ENCODE measurements around the gene TTC7B. TPM values are rescaled to one million over a fixed set of nuclear protein-coding genes. Genes with fewer than 3 reads are reported as not detected.
"Not testable (repeated sequence)": the region's sequence is repeated elsewhere in the genome, so short reads cannot be mapped to it uniquely, and the experiment has no call there.

TTC7B gene
- 3.1 and 4.3 TPM in 2 replicates for total RNA-seq

GRCh38 chr14:90815822-90816662, at the start of gene TTC7B:
Gene TTC7B (minus strand): TSS chr14:90816430. CDS start chr14:90816295, 135 bp downstream.
- Mint-ChIP-seq H3K9me3 (no peaks in the 10 kb centered on the region), H3K36me3 (ENCODE audit: low read depth) (no peaks in the 10 kb centered on the region), H3K4me1 (ENCODE audit: low read depth) (peaks cover 9% of the 10 kb centered on the region), H3K4me3 (peak within 1 kb of the TSS; percentile 76), H3K27me3 (ENCODE audit: insufficient read depth) (peaks cover 42% of the 10 kb centered on the region), H3K27ac (no peak within 1 kb of the TSS)
- intact Hi-C loops (cut with micrococcal nuclease), result loop anchor here (1.0 kb wide), 1 partner anchor 58 kb away; no protein-coding TSS in a partner anchor
- no peak for DNase-seq (ENCODE audit: low spot score)

GRCh38 chr14:90864741-90865140, 48.5 kb upstream of the TTC7B start:
- Mint-ChIP-seq H3K4me1 (ENCODE audit: low read depth) (no peaks in the 10 kb centered on the region), H3K4me3 (no peak overlapping the region), H3K27me3 (ENCODE audit: insufficient read depth) (no peaks in the 10 kb centered on the region), H3K36me3 (ENCODE audit: low read depth) (peaks cover 14% of the 10 kb centered on the region), H3K27ac (no peak overlapping the region), H3K9me3 (no peaks in the 10 kb centered on the region)
- intact Hi-C loops (cut with micrococcal nuclease), result no loop called here
- no peak for DNase-seq (ENCODE audit: low spot score)

- H3K27me3 Mint-ChIP-seq (ENCODE audit: insufficient read depth), result peaks cover 2% of the 10 kb centered on the region
- no peak for DNase-seq (ENCODE audit: low spot score)
- no peaks in the 10 kb centered on the region for H3K4me1 Mint-ChIP-seq (ENCODE audit: low read depth)
- H3K27ac Mint-ChIP-seq, result no peak overlapping the region
- no peaks in the 10 kb centered on the region for H3K9me3 Mint-ChIP-seq
- H3K4me3 Mint-ChIP-seq, result no peak overlapping the region
- intact Hi-C loops (cut with micrococcal nuclease), result no loop called here
- H3K36me3 Mint-ChIP-seq (ENCODE audit: low read depth), result peaks cover 2% of the 10 kb centered on the region
These were observed 42.3 kb upstream of the TTC7B start for GRCh38 chr14:90858511-90858910.

DNA sequence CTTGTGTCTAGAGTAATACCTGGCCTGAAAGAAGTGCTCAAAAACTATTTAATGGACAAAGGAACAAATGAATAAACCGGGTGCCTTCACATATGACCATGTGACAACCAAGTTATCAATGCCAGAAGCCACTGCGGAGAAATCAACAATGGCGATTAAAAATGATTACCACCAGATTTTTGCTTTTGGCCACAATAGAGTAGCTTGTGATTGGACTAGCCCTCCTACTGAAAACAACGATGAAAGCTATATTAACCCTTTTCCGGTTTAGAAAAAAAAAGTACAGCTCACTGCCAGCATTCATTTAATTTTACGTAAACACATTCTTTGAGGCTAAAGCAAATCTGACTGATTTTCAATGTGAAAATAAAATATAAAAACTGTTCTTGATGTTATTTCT, 41.6 kb upstream of the TTC7B start:
- Mint-ChIP-seq H3K4me3 (no peak overlapping the region), H3K4me1 (ENCODE audit: low read depth) (no peaks in the 10 kb centered on the region), H3K36me3 (ENCODE audit: low read depth) (peaks cover 2% of the 10 kb centered on the region), H3K27me3 (ENCODE audit: insufficient read depth) (peaks cover 2% of the 10 kb centered on the region), H3K27ac (no peak overlapping the region), H3K9me3 (no peaks in the 10 kb centered on the region)
- DNase-seq (ENCODE audit: low spot score), result no peak
- intact Hi-C loops (cut with micrococcal nuclease), result no loop called here

GRCh38 chr14:90856115-90856514, 39.9 kb upstream of the TTC7B start:
- H3K9me3 Mint-ChIP-seq; H3K4me3 Mint-ChIP-seq; H3K27ac Mint-ChIP-seq; intact Hi-C loops (cut with micrococcal nuclease); H3K4me1 Mint-ChIP-seq (ENCODE audit: low read depth); H3K36me3 Mint-ChIP-seq (ENCODE audit: low read depth); H3K27me3 Mint-ChIP-seq (ENCODE audit: insufficient read depth); DNase-seq (ENCODE audit: low spot score): not testable (repeated sequence)

DNA sequence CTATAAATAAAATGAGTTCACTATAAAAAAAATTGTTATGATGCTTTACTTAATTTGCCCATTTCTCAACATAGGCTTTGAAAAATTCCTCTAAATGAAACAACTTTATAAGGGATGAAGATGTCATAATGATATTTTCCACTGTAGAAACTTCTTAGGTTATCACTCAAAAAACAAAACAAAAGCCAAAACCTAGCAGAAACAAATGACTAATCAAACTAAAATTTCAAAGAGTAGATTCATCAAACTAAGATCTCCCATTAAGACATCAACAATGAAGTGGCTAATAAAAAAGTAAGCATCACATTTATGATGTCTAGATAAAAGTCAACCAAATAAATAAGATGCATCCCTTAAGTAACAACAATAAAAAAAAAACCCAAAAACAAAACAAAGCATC, 36.9 kb upstream of the TTC7B start:
- H3K27me3 Mint-ChIP-seq (ENCODE audit: insufficient read depth), result no peaks in the 10 kb centered on the region
- no peak overlapping the region for H3K27ac Mint-ChIP-seq
- DNase-seq (ENCODE audit: low spot score), result no peak
- no peaks in the 10 kb centered on the region for H3K36me3 Mint-ChIP-seq (ENCODE audit: low read depth)
- H3K4me3 Mint-ChIP-seq, result no peak overlapping the region
- no peaks in the 10 kb centered on the region for H3K4me1 Mint-ChIP-seq (ENCODE audit: low read depth)
- no peaks in the 10 kb centered on the region for H3K9me3 Mint-ChIP-seq
- intact Hi-C loops (cut with micrococcal nuclease), result no loop called here

GRCh38 chr14:90851327-90852036, 35.3 kb upstream of the TTC7B start:
- Mint-ChIP-seq H3K4me1 (ENCODE audit: low read depth) (no peaks in the 10 kb centered on the region), H3K4me3 (no peak overlapping the region), H3K9me3 (no peaks in the 10 kb centered on the region), H3K36me3 (ENCODE audit: low read depth) (no peaks in the 10 kb centered on the region), H3K27ac (no peak overlapping the region), H3K27me3 (ENCODE audit: insufficient read depth) (no peaks in the 10 kb centered on the region)
- intact Hi-C loops (cut with micrococcal nuclease), result no loop called here
- DNase-seq (ENCODE audit: low spot score), result no peak

DNA sequence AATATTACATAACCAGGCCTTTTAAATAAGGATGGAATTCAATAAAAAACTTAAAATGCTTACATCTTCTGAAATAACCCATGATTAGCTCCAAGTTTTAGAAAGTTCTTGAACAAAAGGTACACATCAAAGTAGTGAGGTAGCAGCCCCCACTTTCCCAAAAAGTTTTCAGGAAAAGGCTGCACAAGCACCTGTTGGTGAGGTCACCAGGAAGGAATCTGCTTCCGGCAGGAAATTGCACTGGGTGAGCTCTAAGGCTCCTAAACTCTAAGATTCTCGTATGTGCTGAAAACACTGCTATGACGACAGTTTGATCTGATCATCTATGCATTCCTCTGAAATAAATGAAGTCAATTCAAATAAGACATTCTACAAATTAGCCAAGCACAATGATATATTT, 34.3 kb upstream of the TTC7B start:
- intact Hi-C loops (cut with micrococcal nuclease), result no loop called here
- H3K27me3 Mint-ChIP-seq (ENCODE audit: insufficient read depth), result no peaks in the 10 kb centered on the region
- no peaks in the 10 kb centered on the region for H3K4me1 Mint-ChIP-seq (ENCODE audit: low read depth)
- H3K36me3 Mint-ChIP-seq (ENCODE audit: low read depth), result no peaks in the 10 kb centered on the region
- no peak for DNase-seq (ENCODE audit: low spot score)
- H3K4me3 Mint-ChIP-seq, result no peak overlapping the region
- no peak overlapping the region for H3K27ac Mint-ChIP-seq
- no peaks in the 10 kb centered on the region for H3K9me3 Mint-ChIP-seq

DNA sequence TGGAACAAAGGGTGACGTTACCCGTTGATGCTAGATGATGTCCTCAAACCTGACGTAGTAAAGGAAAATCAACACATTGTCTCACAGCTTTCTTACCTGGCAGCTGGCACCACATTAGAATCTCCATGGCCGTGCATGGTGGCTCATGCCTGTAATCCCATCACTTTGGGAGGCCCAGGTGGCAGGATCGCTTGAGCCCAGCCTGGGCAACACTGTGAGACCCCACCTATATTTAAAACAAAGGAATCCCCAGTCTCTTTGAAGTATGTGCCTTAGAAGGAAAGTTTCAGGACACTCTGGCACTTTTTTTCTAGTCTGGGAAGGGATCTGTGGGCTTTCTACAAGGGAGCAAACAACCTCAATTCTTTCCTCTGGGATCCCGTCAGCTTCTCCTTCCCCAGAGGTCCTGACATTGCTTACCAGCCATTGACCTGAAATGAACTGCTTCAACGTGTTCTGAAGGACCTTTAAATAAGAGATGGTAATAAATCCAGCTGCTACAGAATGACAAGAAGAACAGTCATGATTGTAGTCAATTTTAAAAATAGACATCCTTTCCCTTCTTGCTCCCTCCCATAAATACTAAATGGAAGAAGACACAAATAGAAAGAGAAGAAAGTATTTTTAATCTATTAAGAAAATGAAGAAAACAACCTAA, 33.7 kb upstream of the TTC7B start:
- DNase-seq (ENCODE audit: low spot score), result no peak

GRCh38 chr14:90848944-90849731, 32.9 kb upstream of the TTC7B start:
- H3K27ac Mint-ChIP-seq, result no peak overlapping the region
- H3K4me1 Mint-ChIP-seq (ENCODE audit: low read depth), result no peaks in the 10 kb centered on the region
- intact Hi-C loops (cut with micrococcal nuclease), result no loop called here
- no peaks in the 10 kb centered on the region for H3K36me3 Mint-ChIP-seq (ENCODE audit: low read depth)
- DNase-seq (ENCODE audit: low spot score), result no peak
- no peaks in the 10 kb centered on the region for H3K9me3 Mint-ChIP-seq
- H3K27me3 Mint-ChIP-seq (ENCODE audit: insufficient read depth), result no peaks in the 10 kb centered on the region
- no peak overlapping the region for H3K4me3 Mint-ChIP-seq

More for the DNA sequence above, 33.7 kb upstream of the TTC7B start:
- Mint-ChIP-seq H3K4me1 (ENCODE audit: low read depth) (no peaks in the 10 kb centered on the region), H3K27me3 (ENCODE audit: insufficient read depth) (no peaks in the 10 kb centered on the region), H3K9me3 (no peaks in the 10 kb centered on the region), H3K36me3 (ENCODE audit: low read depth) (no peaks in the 10 kb centered on the region), H3K4me3 (no peak overlapping the region), H3K27ac (no peak overlapping the region)
- intact Hi-C loops (cut with micrococcal nuclease), result no loop called here

DNA sequence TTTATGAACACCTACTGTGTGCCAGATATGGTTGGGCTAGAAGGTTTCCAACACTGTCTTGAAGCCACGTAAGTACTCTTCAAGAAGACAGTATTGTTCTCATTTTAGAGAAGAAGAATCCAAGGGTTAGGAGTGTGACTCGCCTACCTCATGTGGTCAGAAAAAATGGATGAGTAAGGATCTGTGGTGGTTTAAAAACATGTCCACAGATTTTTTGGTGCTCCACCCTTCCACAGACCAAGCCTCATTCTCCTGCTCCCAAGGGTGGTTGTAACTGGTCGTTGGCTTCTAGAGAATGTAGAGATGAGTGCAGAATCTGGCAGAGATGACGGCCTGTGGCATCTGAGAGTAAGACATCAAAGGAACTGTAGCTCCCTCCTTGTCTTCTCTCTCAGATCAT, 30.3 kb upstream of the TTC7B start:
- no peak overlapping the region for H3K27ac Mint-ChIP-seq
- H3K4me1 Mint-ChIP-seq (ENCODE audit: low read depth), result no peaks in the 10 kb centered on the region
- no peaks in the 10 kb centered on the region for H3K36me3 Mint-ChIP-seq (ENCODE audit: low read depth)
- intact Hi-C loops (cut with micrococcal nuclease), result no loop called here
- H3K4me3 Mint-ChIP-seq, result no peak overlapping the region
- no peaks in the 10 kb centered on the region for H3K27me3 Mint-ChIP-seq (ENCODE audit: insufficient read depth)
- no peaks in the 10 kb centered on the region for H3K9me3 Mint-ChIP-seq
- no peak for DNase-seq (ENCODE audit: low spot score)

DNA sequence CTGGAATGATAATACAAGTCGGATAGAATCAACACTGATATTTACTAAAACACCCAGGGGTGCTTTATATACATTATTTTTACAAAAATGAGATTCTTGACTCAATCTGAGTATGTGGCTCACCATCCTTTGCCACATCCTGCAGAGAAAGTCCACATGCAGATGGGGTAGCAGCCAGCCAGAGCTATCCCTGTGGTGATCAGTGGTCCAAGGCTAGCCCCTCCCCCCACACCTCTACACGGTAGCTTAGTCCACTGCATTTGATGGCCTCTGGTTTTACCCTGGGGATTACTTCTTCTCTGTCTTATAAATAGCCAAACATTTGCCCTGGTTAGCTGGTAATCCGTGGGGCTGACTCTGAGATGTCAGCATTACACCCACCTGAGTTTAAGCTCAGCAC, 28.1 kb upstream of the TTC7B start:
- no peaks in the 10 kb centered on the region for H3K4me1 Mint-ChIP-seq (ENCODE audit: low read depth)
- H3K9me3 Mint-ChIP-seq, result no peaks in the 10 kb centered on the region
- intact Hi-C loops (cut with micrococcal nuclease), result no loop called here
- no peak for DNase-seq (ENCODE audit: low spot score)
- no peak overlapping the region for H3K27ac Mint-ChIP-seq
- H3K4me3 Mint-ChIP-seq, result no peak overlapping the region
- H3K27me3 Mint-ChIP-seq (ENCODE audit: insufficient read depth), result no peaks in the 10 kb centered on the region
- H3K36me3 Mint-ChIP-seq (ENCODE audit: low read depth), result no peaks in the 10 kb centered on the region

Measured in activated T-helper 1 cell treated with anti-CD3 and anti-CD28 coated beads, Interleukin-12 subunit alpha, Interleukin-12 subunit beta, Interleukin-2, Interleukin-4 antibody, amounts not matched to agents 30 ng/mL and 10 ng/mL and 1 ng/mL, durations not matched to agents 14 hours and 24 hours and 36 hours (primary cell).